ENCODE data around the gene ABO. TPM values are rescaled to one million over a fixed set of nuclear protein-coding genes. Genes with fewer than 3 reads are reported as not detected.
"Not testable (repeated sequence)": the region's sequence is repeated elsewhere in the genome, so short reads cannot be mapped to it uniquely, and the experiment has no call there.

ABO gene
- total RNA-seq, 3 donors from 2014 or later: 25.6 to 114 (median 102) TPM

- intact Hi-C loops (cut with DNase I, micrococcal nuclease): no loop called here
- ATAC-seq: no peak
- peaks cover 9% of the 10 kb centered on the region for H3K9me3 ChIP-seq
- H3K4me3 ChIP-seq: no peak overlapping the region
- H3K36me3 ChIP-seq (ENCODE audit: low read depth): no peaks in the 10 kb centered on the region
- H3K4me1 ChIP-seq (ENCODE audit: low read depth): no peaks in the 10 kb centered on the region
- no peak for DNase-seq
- no peak for TF ChIP-seq CTCF (IDR thresholded peaks at IDR 0.05)
Observed at GRCh38 chr9:133294257-133294656, 19.3 kb upstream of the ABO start.

- Histone ChIP-seq H3K4me1 (ENCODE audit: low read depth) (no peaks in the 10 kb centered on the region), H3K9me3 (peaks cover 9% of the 10 kb centered on the region), H3K4me3 (no peak overlapping the region), H3K36me3 (ENCODE audit: low read depth) (no peaks in the 10 kb centered on the region)
- TF ChIP-seq CTCF (IDR thresholded peaks at IDR 0.05): no peak
- no peak for DNase-seq
- intact Hi-C loops (cut with DNase I, micrococcal nuclease): no loop called here
- no peak for ATAC-seq
Observed at GRCh38 chr9:133290751-133291302, 15.8 kb upstream of the ABO start.

GRCh38 chr9:133286523-133286922 lies 11.5 kb upstream of the ABO start:
- peaks cover 9% of the 10 kb centered on the region for H3K9me3 ChIP-seq
- ATAC-seq (no peak), DNase-seq (no peak)

GRCh38 chr9:133285252-133285775 lies 10.3 kb upstream of the ABO start:
- TF ChIP-seq CTCF (IDR thresholded peaks at IDR 0.05): no peak
- ATAC-seq: peak; percentile 69
- intact Hi-C loops (cut with DNase I, micrococcal nuclease): no loop called here
- no peaks in the 10 kb centered on the region for H3K36me3 ChIP-seq (ENCODE audit: low read depth)
- DNase-seq: peak in 2 of 3 donors; percentile 54 to 66
- no peak overlapping the region for H3K4me3 ChIP-seq
- peaks cover under 1% of the 10 kb centered on the region for H3K9me3 ChIP-seq
- H3K4me1 ChIP-seq (ENCODE audit: low read depth): peaks cover 26% of the 10 kb centered on the region

More at GRCh38 chr9:133286523-133286922, 11.5 kb upstream of the ABO start:
- Histone ChIP-seq H3K4me1 (ENCODE audit: low read depth) (peaks cover 18% of the 10 kb centered on the region), H3K36me3 (ENCODE audit: low read depth) (no peaks in the 10 kb centered on the region), H3K4me3 (no peak overlapping the region)
- intact Hi-C loops (cut with DNase I, micrococcal nuclease): no loop called here
- no peak for TF ChIP-seq CTCF (IDR thresholded peaks at IDR 0.05)

GRCh38 chr9:133284362-133284761 lies 9.4 kb upstream of the ABO start:
- H3K9me3 ChIP-seq: no peaks in the 10 kb centered on the region
- ATAC-seq: no peak
- intact Hi-C loops (cut with DNase I, micrococcal nuclease): no loop called here
- peaks cover 33% of the 10 kb centered on the region for H3K4me1 ChIP-seq (ENCODE audit: low read depth)
- no peaks in the 10 kb centered on the region for H3K36me3 ChIP-seq (ENCODE audit: low read depth)
- DNase-seq: no peak
- no peak overlapping the region for H3K4me3 ChIP-seq
- TF ChIP-seq CTCF (IDR thresholded peaks at IDR 0.05): no peak

GRCh38 chr9:133283255-133284032 lies 8.4 kb upstream of the ABO start:
- H3K9me3 ChIP-seq; H3K36me3 ChIP-seq (ENCODE audit: low read depth); intact Hi-C loops (cut with DNase I, micrococcal nuclease); H3K4me3 ChIP-seq: not testable (repeated sequence)
- peak in 1 of 3 donors; percentile 27 for DNase-seq
- ATAC-seq: peak; percentile 23
- H3K4me1 ChIP-seq (ENCODE audit: low read depth): peaks cover 33% of the 10 kb centered on the region

All from mucosa of descending colon (tissue), 3 donors.